SK-N-SH (cell line): Measurements from ENCODE around the gene DOCK4.

ENCODE experiments used
- CHD2 ChIP-seq: fragments of 150-350 bp; IDR thresholded peaks from 2 replicates; pipeline ENCODE4 v1.6.1; 2018; ENCODE audit warnings: low read length; ENCODE audit not compliant: partially characterized antibody
- CTCF ChIP-seq: fragments of 200-600 bp; sonication (generic); IDR thresholded peaks from 2 replicates; pipeline ENCODE4 v1.6.1; 2017; ENCODE audit warnings: antibody characterized with exemption, mild to moderate bottlenecking, moderate library complexity
- EP300 ChIP-seq, 2 experiments: IDR thresholded peaks; 2 replicates each; pipeline versions ENCODE4 v1.4.0 to v1.6.1; 2012; ENCODE audit warnings: borderline replicate concordance in 1 of 2, low read depth in 1 of 2, low read length in 1 of 2
- FOXM1 ChIP-seq: IDR thresholded peaks from 2 replicates; pipeline ENCODE4 v1.4.0; 2012; ENCODE audit warnings: low read depth, mild to moderate bottlenecking
- MAX ChIP-seq: IDR thresholded peaks from 2 replicates; pipeline ENCODE4 v1.4.0; 2012; ENCODE audit warnings: low read depth
- MEF2A ChIP-seq: IDR thresholded peaks from 2 replicates; pipeline ENCODE4 v1.4.0; 2012; ENCODE audit warnings: low read depth, borderline replicate concordance
- NFIC ChIP-seq: IDR thresholded peaks from 2 replicates; pipeline ENCODE4 v1.4.0; 2012; ENCODE audit warnings: borderline replicate concordance
- POLR2AphosphoS5 ChIP-seq: IDR thresholded peaks from 2 replicates; pipeline ENCODE4 v1.6.1; 2012; ENCODE audit warnings: low read depth, low read length
- RCOR1 ChIP-seq: fragments of 150-350 bp; IDR thresholded peaks from 2 replicates; pipeline ENCODE4 v1.6.1; 2017; ENCODE audit warnings: antibody characterized with exemption, low read length
- REST ChIP-seq: IDR thresholded peaks from 2 replicates; pipeline ENCODE4 v1.6.1; 2012; ENCODE audit warnings: mild to moderate bottlenecking, low read depth, low read length, moderate library complexity
- SIN3A ChIP-seq: IDR thresholded peaks from 2 replicates; pipeline ENCODE4 v1.6.1; 2012; ENCODE audit warnings: low read depth, mild to moderate bottlenecking, low read length, moderate library complexity, borderline replicate concordance
- YY1 ChIP-seq: IDR thresholded peaks from 2 replicates; pipeline ENCODE4 v1.4.0; 2012; ENCODE audit warnings: low read depth, mild to moderate bottlenecking

DNA sequence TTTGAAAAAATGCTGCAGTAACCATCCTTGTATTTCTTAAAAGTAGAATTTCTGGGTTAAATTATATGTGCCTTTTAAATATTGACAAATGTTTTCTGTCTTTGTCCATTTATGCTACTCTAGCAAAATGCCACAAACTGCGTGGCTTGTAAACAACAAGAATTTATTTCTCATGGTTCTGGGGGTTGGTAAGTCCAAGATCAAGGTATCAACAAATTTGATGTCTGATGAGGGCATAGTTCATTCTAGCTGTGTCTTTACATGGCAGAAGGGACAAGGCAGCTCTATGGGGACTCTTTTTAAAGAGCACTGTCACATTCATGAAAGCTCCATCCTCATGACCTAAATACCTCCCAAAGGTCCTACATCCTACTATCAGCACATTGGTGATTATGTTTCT is 27.9 kb upstream of the DOCK4 start:
- TF ChIP-seq POLR2AphosphoS5 (no peak), CTCF (no peak), RCOR1 (no peak), MEF2A (no peak), EP300 (IDR thresholded peaks at IDR 0.05; ENCODE audit: borderline replicate concordance in 1 of 2, low read depth in 1 of 2, low read length in 1 of 2) (no peak), SIN3A (no peak), FOXM1 (no peak), MAX (no peak), REST (no peak), CHD2 (no peak), YY1 (no peak), NFIC (no peak)
